Peyer's patch (tissue), 4 donors: Measurements from ENCODE around the gene CELF4. TPM values are rescaled to one million over a fixed set of nuclear protein-coding genes. Genes with fewer than 3 reads are reported as not detected.

Experiments used
- DNase-seq, 3 donors: peaks; one replicate each; pipeline ENCODE4 v3.0.0-alpha.2; 2017 to 2019
- H3K27ac ChIP-seq, 4 donors: fragments of 200-600 bp; sonication (generic); one replicate each; pipeline ENCODE4 v1.5.1; 2016 to 2019
- H3K27me3 ChIP-seq, 2 donors: fragments of 200-600 bp; sonication (generic); one replicate each; pipeline ENCODE4 v1.5.1; 2019
- H3K36me3 ChIP-seq, 3 donors: fragments of 200-600 bp; sonication (generic); one replicate each; pipeline ENCODE4 v1.5.1; 2016 to 2019
- H3K4me1 ChIP-seq, 4 donors: fragments of 200-600 bp; sonication (generic); one replicate each; pipeline ENCODE4 v1.5.1; 2016 to 2019
- H3K4me3 ChIP-seq, 4 donors: fragments of 200-600 bp; sonication (generic); 1 replicate in 3 of 4; 2 replicates in 1 of 4; pipeline ENCODE4 v1.5.1; 2016 to 2019; ENCODE audit warnings: mild to moderate bottlenecking in 1 of 4
- H3K9me3 ChIP-seq, 4 donors: fragments of 200-600 bp; sonication (generic); one replicate each; pipeline ENCODE4 v1.5.1; 2016 to 2019; ENCODE audit warnings: mild to moderate bottlenecking in 1 of 4
- POLR2A ChIP-seq, 2 donors: fragments of 450-650 bp; IDR thresholded peaks; one replicate each; pipeline ENCODE4 v1.5.1; 2017; ENCODE audit warnings: antibody characterized with exemption in 2 of 2, mild to moderate bottlenecking in 2 of 2, moderate library complexity in 2 of 2
- total RNA-seq, 4 donors: library from RNA; depleted of rRNA; stranded (reverse); fragments of >200 nt; gene quantifications; one replicate each; pipeline ENCODE4 v1.1.0, GENCODE V29; 2016
- TF ChIP-seq, protein P1 (sequence below), 6 experiments: fragments of 450-650 bp in 4 of 6; fragments of 200-600 bp in 2 of 6; sonication (generic) in 1 of 6; IDR thresholded peaks; one replicate each; pipeline ENCODE4 v1.5.1; 2017 to 2019; ENCODE audit warnings: antibody characterized with exemption in 6 of 6, mild to moderate bottlenecking in 3 of 6, moderate library complexity in 1 of 6

The CELF4 gene
- total RNA-seq, 4 donors from 2014 or later, result 0.35 to 4.8 TPM; not detected in 2

DNA sequence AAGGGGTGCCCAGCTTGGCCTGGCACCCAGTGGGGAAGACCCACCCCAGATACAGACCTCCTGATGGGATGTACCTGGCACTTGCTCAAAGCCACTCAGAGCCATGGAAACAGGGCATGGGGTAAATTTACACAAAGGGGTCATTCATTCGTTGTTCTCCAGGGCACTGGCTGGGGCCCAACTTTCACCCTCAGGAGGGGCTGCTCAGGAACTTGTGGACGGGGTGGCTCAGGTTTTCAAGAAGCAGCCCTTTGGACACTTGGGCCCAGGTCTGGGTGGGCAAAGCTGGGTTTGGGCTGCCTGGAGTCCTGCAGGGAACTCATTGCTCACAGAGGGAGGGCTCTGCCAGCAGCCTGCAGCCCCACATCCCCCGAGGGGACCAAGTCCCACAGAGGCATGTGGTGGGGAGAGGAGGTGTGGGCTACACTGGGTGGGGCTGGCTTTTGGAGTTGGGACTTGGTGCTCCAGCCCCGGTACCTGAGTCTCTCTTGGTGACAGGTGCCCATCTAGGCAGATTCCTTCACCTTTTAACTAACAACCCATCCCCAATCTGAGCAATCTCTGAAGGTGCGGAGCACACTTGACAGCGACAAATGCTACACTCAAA is 172.3 kb downstream of the CELF4 start:
- no peak for DNase-seq
- Histone ChIP-seq H3K27me3 (no peaks in the 10 kb centered on the region), H3K4me3 (peak overlapping the region in 1 of 4 donors; percentile 44), H3K27ac (no peak overlapping the region), H3K4me1 (peaks cover 0 to 5% (median 0%) of the 10 kb centered on the region in 4 donors), H3K36me3 (no peaks in the 10 kb centered on the region), H3K9me3 (no peaks in the 10 kb centered on the region)
- TF ChIP-seq, protein P1, sequence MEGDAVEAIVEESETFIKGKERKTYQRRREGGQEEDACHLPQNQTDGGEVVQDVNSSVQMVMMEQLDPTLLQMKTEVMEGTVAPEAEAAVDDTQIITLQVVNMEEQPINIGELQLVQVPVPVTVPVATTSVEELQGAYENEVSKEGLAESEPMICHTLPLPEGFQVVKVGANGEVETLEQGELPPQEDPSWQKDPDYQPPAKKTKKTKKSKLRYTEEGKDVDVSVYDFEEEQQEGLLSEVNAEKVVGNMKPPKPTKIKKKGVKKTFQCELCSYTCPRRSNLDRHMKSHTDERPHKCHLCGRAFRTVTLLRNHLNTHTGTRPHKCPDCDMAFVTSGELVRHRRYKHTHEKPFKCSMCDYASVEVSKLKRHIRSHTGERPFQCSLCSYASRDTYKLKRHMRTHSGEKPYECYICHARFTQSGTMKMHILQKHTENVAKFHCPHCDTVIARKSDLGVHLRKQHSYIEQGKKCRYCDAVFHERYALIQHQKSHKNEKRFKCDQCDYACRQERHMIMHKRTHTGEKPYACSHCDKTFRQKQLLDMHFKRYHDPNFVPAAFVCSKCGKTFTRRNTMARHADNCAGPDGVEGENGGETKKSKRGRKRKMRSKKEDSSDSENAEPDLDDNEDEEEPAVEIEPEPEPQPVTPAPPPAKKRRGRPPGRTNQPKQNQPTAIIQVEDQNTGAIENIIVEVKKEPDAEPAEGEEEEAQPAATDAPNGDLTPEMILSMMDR (IDR thresholded peaks at IDR 0.05), result no peak
- TF ChIP-seq POLR2A (IDR thresholded peaks at IDR 0.05), result no peak

- no peak for DNase-seq
- TF ChIP-seq, protein P1 (IDR thresholded peaks at IDR 0.05), result no peak
- no peak for TF ChIP-seq POLR2A (IDR thresholded peaks at IDR 0.05)
- Histone ChIP-seq H3K9me3 (no peaks in the 10 kb centered on the region), H3K36me3 (no peaks in the 10 kb centered on the region), H3K4me1 (peaks cover 0 to 5% (median 0%) of the 10 kb centered on the region in 4 donors), H3K27me3 (no peaks in the 10 kb centered on the region), H3K4me3 (no peak overlapping the region), H3K27ac (no peak overlapping the region)
Observed at GRCh38 chr18:37392648-37393047, 172.9 kb downstream of the CELF4 start.

DNA sequence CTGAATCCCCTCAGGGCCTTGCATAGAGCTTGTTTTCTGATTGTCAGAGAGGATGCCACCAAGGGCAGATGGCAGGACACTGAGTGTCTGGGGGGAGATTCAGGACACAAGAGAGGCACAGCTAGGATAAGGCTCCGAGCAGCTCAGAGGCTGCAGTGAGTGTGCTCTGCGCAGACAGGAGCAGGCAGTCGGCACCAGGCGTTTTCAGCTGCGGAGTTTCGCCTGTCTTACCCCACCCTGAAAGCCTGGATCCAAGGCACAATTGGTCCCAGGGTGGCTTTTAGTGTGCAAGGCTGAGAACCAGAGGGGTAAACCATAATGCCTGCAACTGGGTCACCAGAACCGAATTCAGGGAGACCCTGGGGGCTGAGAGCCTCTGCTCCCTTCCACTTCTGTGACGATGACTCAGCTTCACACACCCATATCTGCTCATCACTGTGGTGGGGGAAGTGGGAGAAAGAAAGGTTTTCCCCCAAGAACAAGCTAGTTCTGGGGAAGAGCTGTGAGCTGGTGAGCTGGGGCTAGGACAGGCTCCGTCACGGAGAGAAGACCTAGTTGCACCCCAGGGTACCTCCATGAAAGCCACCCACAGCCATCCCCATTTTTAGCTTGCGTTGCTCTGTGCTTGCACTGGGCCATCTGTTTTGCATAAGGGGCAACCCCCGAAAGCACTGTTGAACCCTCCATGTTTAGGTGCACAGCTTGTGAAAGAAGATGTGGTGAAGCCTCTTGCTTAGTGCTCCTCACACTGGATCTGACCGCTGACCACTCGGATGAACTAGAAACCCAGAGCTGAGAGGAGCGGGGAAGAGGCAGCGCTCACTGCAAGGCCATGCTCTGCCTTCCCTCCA is 173.7 kb downstream of the CELF4 start:
- TF ChIP-seq POLR2A (IDR thresholded peaks at IDR 0.05), result no peak
- TF ChIP-seq, protein P1 (IDR thresholded peaks at IDR 0.05), result no peak
- no peak overlapping the region for H3K4me3 ChIP-seq
- DNase-seq, result no peak
- peaks cover 0 to 5% (median 0%) of the 10 kb centered on the region in 4 donors for H3K4me1 ChIP-seq
- H3K36me3 ChIP-seq, result no peaks in the 10 kb centered on the region
- no peak overlapping the region for H3K27ac ChIP-seq
- no peaks in the 10 kb centered on the region for H3K27me3 ChIP-seq
- no peaks in the 10 kb centered on the region for H3K9me3 ChIP-seq

DNA sequence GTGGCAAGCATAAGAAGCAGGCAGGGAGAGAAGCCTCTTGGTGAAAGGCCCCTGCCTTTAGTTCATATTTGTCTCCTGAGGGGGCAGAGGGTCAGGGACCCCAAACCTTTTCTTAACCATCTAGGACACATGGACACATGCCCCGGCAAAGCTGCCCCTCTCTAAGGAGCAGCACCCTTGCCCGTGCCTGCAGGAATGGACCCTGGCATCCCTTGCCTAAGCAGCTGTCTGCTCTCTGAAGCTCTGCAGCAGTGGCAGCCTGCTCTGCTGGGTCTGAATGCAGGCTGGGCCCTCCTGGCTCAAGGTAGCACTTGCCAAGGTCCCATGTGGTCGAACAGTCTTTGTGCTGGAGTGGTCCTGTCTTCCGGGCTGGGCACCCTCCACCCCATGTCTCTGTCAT is 174.4 kb downstream of the CELF4 start:
- DNase-seq, result no peak
- H3K9me3 ChIP-seq, result no peaks in the 10 kb centered on the region
- H3K4me1 ChIP-seq, result peaks cover 0 to 5% (median 0%) of the 10 kb centered on the region in 4 donors
- H3K27ac ChIP-seq, result no peak overlapping the region
- no peaks in the 10 kb centered on the region for H3K27me3 ChIP-seq
- H3K4me3 ChIP-seq, result no peak overlapping the region
- TF ChIP-seq POLR2A (IDR thresholded peaks at IDR 0.05), result no peak
- TF ChIP-seq, protein P1 (IDR thresholded peaks at IDR 0.05), result no peak
- H3K36me3 ChIP-seq, result no peaks in the 10 kb centered on the region

- Histone ChIP-seq H3K4me3 (no peak overlapping the region), H3K27ac (no peak overlapping the region), H3K27me3 (no peaks in the 10 kb centered on the region), H3K9me3 (no peaks in the 10 kb centered on the region), H3K36me3 (no peaks in the 10 kb centered on the region), H3K4me1 (peaks cover 0 to 5% (median 0%) of the 10 kb centered on the region in 4 donors)
- TF ChIP-seq, protein P1 (IDR thresholded peaks at IDR 0.05), result no peak
- no peak for TF ChIP-seq POLR2A (IDR thresholded peaks at IDR 0.05)
- no peak for DNase-seq
Observed at GRCh38 chr18:37390687-37391086, 174.9 kb downstream of the CELF4 start.
